Measurements from ENCODE around the gene NCAM1.

Gene NCAM1

DNA sequence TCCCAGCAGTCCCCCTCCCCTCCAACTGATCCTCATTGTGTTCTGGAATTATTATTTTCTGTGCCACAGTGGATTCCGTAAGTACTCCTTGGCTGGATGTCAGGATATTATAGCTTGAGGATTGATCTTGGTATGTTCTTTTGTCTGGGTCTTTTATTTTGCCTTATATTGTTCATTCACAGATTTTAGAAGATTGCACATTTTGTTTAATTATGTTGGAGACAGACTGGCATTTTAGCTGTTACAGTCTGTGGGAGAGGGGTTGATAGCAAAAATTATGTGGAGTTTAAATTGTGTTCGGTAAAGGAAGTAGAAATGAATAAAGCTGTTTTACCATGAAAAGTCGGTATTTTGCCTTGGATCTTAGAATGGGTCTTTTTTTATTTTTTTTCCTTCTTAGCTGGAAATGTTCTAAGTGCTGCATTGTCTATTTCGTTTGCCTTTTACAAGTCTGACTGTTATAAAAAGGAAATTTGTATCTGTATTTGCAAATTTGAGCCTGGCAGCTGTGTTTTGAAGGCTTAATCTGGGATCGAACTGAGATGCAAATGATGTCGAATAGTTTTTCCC, 211.2 kb downstream of the NCAM1 start:
- no peak for DNase-seq (ENCODE audit: low read depth)

DNA sequence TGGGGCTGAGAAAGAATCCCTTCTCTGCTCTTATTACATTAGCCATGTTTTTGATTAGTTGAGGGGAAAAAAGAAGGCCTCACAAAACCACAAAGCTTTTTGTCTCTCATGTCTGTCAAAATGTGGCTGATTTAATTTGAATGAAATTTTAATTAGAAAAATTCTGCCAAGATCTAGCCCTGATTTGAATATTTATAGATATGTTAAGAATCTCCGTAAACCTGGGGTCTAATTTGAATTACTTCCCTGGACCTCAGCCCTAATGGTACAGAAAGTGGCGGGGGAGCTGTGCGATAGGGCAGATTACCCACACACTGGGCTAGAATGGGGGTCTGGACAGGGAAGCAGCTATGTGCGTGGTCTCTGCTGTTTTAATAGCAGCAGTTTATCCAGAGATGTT, 211.9 kb downstream of the NCAM1 start:
- no peak for DNase-seq (ENCODE audit: low read depth)

DNA sequence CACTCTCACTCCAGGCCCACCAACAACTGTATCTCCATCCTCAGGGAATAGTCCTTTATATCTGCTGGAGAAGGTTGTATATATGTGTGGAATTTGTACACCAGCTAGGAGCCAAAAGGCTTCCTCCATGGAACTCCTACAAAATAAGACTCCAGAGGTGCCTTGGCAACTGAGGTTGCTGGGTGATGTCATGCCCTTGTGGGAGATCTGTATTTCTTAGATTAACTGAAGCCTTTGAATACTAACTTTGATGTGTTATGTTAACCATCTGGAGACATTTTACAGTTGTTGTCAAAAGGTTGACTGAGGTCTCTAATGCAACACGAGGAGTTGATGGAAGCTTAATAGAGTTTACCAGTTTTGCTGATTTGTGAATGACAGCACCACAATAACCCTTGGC, 213.7 kb downstream of the NCAM1 start:
- no peak for DNase-seq (ENCODE audit: low read depth)

DNA sequence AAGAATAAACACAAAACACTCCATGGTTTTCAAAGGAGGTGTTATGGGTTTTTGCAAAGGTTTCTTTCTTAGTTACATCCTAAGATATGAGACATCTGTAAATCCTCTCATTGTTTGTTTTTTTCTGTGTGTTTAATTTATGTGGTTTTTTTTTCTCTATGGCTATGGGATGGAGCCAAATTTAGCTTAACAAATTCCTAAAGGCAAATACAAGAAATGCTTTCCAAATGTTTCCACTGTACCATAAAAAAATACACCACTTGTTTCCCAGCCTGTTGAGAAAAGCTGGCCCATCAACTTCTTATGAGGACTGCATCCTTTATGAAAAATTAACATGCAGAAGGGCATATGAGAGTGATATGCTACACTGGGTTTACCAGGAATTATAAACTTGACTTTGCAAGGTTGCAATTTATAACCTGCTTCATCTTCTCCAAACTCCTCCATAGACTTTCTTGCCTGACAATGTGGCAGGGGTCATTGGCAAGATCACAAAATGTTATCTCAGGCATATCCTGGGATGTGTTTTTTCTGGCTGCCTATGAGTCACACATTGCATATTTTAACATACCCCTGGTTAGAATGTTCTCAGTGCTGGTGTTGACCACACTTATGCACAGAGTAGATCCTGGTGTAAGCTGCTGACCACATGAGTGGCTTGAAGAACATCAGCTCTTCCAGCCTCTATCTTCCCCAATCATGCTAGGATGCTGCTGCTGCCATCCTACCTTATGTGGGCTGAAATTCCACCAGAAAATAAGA, 215.6 kb downstream of the NCAM1 start:
- DNase-seq (ENCODE audit: low read depth): no peak

DNA sequence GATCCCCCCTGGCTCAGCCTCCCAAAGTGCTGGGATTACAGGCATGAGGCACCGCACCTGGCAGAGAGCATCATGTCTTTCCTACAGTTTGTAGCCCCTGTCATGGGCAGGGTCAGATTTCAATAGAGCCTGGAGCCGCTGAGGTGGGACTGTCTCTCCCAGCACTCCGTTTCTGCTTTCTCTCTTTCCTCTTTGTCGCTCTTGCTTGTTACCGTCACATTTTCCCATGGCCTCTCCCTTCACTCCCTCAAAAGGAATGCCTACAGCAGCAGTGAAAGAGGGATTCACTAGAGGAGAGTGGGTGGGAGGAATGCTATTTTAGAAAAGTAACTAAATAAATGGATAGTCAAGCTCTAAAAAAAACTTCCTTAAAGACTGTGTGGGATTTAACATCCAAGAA, 216.5 kb downstream of the NCAM1 start:
- DNase-seq (ENCODE audit: low read depth): no peak

DNA sequence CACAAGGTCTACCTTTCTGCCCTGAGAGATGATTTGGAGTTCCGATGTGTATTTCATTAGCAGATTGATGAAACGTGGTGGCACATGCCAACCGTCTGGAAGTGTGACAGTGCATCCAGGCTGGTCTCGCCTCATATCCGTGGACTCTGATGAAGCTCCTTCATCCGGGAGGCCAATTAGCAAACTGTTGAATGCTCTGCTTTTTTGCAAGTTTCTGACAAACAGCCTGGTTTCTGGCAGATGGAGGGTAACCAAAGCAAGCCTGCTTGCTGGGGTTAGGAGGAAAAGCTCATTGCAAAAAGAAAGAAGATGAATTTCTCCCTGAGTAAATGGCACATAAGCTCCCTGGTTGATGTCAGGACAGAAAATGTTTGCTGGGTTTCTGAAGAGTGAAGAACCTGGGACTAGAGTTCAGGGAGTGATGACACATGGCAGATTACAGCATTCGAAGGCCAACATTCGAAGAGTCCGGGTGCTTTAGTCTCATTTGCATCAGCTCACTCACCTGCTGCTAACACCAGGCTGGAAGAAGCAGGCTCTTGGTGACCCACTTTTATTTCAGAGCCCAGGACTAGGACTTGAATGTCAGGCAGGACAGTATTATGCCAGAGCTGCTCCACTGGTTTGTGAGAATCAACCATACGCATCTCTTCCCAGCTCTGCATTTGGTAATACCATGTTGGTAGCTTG, 217.3 kb downstream of the NCAM1 start:
- no peak for DNase-seq (ENCODE audit: low read depth)

DNA sequence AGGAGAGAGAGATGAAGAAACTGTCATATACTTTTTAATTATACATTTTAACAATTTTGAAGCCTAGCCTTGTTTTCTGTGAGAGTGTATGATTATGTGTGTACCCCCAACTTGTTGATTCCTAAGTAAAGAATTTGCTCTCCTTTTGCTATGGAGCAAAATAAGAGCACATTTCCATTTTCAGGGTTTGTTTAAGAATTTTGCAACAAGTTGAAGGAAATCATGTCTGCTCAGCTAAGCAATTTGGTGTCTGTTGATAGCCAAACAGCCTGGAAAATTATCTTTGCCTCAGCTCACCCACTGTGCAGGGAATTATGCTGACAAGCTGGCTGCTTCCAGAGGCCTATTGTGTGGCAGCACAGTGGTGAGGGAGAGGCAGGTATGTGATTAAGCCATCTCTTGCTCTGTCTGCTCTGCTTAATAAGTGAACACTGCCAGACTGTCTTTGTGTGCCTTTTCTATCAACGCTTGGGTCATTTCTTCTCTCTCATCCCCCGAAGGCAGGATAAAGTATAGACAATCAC, 218.0 kb downstream of the NCAM1 start:
- no peak for DNase-seq (ENCODE audit: low read depth)

DNA sequence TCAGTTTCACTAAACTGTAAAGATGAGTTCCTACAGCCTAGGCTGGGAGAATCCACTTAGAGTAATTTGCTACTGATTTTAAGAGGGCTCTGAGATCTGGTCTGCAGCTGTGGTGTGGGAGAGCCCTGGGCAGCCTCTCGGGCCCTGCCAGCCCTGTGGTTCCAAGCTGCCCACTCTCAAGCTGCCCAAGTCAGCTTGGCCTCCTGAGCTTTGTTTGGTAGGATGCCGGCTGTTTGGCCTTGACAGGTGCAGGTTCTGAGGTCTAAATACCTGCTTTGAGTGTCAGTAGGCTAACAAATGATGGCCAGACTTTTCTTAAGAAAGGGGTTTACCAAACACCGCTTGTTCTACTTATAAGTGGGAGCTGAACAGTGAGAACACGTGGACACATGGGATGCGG, 219.9 kb downstream of the NCAM1 start:
- DNase-seq (ENCODE audit: low read depth): no peak

DNA sequence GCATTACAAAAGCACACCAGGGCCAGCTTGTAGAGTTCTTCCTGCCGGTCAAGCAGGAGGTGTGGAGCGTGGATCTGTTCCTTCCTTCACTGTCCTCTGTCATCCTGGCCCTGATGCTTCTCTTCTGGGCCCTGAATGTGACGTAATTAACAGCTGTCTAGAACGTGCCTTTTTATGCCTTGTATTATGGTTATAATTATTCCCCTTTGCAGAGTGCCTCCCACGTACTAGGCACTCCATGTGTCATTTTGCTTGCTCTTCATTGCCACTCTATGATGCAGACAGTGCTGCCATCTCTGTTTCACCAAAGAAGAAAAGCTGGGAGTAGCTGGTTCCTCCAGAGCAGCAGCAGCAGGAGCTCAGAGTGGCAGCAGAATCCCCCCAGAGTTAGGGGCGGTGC, 221.1 kb downstream of the NCAM1 start:
- no peak for DNase-seq (ENCODE audit: low read depth)

DNA sequence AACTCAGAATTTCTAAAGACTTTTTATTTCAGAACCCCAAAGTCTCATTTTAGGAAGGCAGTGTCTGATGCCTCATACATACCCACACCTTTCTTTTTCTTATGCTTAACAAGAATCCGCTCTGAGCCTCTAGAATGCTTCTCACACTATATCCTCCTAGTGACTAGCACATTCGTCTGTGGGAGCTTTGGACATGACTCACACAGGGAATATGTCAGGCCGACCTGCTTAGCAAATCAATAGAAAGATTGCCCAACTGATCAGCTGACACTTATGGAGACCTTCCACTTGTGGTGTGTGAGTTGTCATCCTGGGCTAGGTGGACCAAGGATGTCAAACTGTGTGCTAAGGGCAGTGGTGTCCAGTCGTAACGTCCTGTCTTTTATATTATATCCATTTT, 223.3 kb downstream of the NCAM1 start:
- no peak for DNase-seq (ENCODE audit: low read depth)

DNA sequence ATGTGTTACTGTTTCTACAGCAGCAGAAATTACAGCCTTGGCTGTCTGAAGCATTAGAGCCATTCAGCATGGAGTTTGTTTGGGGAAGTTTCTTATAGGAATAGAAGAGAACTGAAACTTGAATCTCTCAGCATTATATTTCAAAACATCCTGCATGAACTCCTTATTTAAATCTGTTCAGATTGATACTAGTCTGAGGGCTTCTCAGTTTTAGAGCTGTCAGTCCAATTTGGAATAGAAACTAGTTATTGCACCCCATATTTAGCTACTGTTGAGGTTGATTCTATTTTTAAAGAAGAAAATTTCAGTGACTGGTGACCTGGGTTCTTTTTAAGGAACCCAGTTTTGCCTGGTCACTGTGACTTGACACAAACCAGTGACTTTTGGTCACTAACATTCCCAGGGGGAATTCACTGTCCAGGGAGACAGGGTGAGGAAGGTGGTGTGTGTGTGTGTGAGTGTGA, 227.2 kb downstream of the NCAM1 start:
- DNase-seq (ENCODE audit: low read depth): no peak

DNA sequence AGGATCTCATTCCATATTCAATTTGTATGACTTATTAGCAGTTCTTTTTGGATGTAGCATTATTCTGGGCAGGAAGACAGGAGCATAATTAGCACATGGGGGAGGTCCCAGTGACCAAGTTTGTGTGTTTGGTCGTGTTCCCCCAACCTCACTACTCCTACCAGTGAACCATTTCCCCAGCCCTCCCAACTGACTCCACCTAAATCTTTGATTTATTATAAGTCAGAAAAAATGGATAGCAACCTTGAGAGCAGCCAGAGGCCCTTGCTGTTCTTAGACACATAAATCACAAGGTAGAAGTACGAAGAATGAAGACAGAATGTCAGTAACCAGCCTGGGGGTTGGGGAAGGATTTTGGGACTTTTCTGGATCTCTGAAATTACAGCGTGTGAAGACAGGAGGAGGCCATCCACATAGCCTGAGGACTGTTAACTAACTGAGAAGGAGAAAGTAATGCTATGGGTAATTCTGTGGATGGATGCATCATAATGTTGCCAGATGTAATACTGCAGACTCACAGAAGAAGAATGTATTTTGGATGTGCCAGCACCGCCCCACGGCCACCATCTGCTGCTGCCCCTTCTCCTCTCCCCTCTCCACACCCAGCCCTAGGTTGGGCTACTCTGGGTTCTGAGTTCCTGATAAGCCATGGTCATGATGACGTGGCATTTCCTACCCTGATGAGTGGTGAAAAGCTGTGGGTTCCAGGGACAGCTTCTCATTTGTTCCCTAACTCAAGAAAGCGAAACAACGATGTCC, 228.9 kb downstream of the NCAM1 start:
- no peak for DNase-seq (ENCODE audit: low read depth)

DNA sequence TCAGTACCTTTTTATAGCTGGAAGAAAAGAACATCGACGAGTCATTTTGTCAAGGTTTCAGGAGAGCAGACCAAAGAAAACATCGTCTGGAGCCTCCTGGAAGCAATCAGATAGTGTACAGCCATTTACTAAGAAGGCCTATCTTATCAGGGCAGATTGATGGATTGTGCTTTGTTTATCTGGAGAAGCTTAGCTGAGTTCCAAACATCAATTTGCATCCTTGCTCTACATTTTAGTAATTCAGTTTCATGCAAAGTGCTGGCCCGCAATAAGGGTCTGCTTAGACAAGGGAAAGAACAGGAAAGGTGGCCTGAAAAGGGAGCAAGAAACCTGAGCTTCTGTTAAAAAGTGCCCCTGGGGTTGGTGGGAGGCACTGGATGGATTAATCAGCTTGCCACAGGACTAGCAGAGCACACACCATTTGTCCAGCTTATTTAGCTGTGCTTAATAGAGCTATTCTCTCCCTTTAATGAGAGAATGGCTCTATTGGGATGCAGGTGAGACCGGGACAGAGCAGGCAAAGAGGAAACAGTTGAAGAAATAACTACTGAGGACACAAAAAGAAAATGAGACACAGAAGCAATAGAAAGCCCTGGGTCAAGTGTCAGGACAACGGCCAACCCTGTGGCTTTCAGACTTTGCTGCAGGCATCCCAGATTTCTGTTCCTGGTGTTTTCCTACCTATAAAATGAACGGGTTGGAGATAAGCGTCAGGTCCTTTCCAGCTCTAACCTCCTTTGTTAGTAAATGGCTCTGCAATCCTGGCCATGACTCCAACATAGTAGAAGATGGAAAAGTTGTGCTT, 231.1 kb downstream of the NCAM1 start:
- DNase-seq (ENCODE audit: low read depth): no peak

DNA sequence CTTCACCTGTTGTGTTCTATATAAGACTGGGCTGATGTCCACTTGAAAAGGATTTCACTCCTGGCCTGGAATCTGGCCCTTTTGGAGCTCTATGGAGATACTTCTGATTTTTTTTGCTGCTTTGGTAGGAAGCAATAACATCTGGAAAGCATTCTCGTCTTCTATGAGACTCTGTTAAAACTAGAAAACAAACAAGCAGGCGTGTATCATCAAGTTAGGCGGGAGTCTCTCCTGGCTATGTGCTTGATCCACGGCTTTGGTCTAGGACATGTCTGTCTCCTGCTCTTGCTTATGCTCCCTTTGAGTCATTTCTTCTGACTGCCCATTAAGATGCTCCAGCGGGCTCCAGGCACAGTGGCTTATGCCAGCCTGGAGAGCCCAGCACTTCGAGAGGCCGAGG, 231.8 kb downstream of the NCAM1 start:
- no peak for DNase-seq (ENCODE audit: low read depth)

DNA sequence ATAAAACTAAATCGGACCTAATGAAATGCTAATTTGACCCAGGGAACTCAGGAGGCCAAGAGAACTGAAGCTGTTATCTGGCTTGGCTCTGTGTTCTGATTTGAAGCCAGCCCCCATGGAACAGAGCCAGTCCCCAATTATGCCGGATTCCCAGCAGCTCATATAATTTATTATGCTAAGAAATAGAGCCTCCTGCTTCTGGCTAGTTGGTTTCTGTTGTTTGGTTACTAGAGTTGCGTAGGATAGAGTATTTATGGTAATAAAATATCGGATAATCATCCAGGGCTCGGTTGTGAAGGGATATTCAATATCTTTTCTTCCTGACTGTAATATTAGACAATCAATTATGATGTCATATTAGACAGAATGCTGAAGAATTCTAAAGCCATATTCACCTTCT, 232.7 kb downstream of the NCAM1 start:
- DNase-seq (ENCODE audit: low read depth): no peak

DNA sequence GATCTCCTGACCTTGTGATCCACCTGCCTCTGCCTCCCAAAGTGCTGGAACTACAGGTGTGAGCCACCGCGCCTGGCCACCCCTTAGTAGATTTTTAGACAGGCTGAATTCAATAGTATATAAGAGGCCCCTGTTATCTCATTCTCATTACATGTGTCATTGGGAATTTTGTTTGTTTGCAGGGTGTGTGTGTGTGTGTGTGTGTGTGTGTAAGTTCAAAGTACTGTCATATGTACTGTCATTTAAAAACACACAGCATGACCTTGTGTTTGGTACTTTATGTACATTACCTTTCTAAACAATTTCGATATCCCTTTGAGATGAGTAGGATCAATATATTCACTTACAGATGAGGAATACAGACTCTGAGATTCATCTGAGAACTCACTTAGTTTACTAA, 234.5 kb downstream of the NCAM1 start:
- no peak for DNase-seq (ENCODE audit: low read depth)

DNA sequence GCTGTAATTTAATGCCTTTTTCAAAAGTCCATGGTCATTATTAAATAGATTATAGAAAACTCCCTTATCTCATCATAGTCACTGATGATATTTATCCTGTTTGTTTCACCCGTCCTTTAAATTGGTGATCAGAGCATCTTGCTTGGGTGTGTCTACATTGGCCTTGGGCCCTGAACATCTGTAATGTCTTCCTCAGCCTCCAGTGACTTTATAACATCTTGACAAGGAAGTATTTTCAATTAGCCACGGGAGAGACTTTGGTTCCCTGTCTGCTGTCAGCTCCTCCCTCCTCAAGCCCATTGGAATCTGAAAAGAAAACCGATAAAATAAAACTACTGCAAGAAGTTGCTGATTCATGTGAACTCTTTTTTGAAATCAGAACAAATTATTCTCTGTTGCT, 236.2 kb downstream of the NCAM1 start:
- DNase-seq (ENCODE audit: low read depth): no peak

DNA sequence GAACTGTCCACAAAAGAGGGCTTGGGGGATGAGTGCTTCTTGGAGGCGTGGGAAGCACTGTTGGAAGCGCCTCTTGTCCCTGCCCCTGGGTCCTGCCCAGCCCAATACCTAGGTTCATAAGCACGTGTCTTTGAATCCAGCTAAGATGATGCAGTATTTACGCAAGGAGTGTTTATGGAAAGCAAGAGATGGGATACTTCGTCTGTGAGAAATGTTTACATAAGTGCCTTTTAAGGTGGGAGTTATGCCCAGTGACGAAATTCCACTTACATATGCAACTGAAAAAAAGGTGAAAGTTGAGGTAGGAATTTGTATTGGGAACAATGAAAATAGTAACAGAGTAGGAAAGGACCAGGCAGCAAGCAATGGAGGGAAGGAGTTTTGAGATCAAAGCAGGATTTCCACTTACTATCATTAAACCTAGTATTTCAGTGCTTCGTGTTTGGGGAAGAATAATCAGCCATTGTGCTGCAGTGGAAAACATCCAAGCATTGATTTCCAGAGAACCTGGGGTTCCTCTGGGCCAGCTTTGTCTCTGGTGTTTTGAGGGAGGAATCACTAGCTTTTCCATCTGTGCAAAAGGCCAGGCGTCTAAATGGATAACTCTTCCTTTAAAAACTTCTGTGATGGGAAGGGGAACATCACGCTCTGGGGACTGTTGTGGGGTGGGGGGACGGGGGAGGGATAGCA, 237.9 kb downstream of the NCAM1 start:
- no peak for DNase-seq (ENCODE audit: low read depth)

DNA sequence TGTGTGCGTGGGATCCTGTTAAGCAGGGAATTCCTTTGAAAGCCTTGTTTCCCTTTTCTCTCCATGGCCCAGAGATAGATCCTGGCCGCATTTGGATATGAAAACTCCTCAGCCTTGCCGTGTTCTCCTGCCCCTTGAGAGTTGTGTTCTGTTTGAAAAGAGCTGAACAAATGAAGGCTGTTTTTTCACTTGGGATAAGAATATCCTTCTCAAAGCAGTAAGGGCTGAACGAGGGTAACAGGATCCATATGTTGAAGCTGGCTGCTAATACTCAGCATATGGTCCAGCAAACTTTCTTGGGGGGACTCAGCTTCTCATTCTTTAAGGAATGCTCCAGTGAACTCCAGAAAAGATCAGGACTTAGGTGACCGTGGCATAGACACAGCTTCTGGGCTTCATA, 238.6 kb downstream of the NCAM1 start:
- DNase-seq (ENCODE audit: low read depth): no peak

DNA sequence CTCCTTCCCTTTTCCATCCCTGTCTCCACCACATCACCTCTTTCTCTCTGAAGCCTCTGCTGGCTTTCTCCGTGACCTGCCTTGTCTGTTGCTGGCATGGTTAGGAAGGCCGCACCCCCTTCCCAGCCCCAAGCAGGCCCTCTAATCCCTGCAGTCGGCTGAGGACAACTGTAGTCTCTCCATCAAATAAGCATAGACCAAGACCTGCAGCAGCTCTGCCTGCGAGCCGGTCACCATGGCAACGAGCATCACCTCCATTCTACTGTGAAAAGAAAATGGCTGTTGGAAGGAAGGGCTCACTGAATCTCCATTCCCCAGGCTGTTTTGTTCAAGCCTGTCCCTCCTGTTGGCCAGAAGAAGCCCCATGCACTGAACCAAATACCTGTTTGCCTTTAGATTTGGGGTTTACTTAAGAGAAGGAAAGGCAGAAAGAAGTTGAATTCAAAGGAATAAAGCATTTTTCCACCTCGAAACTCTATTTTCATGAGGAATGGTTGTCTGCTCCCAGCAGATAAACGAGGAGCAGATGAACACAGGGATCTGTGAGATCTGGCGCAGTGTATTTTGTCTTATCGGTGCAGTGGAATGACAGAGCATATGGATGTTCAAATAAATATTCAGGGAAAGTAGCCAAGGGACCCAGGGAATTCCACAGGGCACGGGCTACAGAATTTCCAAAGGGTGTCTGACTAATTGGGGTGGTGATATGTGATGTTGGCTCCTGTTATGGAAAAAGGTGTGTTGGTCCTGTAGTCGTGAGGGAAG, 240.0 kb downstream of the NCAM1 start:
- DNase-seq (ENCODE audit: low read depth): no peak

All from stimulated activated CD8-positive, alpha-beta memory T cell treated with anti-CD3 and anti-CD28 coated beads, Interleukin-7, amount 100 ng/mL, for 24 hours (primary cell).